GM15510 (cell line): ENCODE results near the gene PDE11A.
A peak's percentile ranks its signal among the peaks of the same experiment; 100 is the strongest.

Experiments
- POLR2A ChIP-seq: IDR thresholded peaks from 3 replicates; pipeline ENCODE4 v1.6.1; 2011; ENCODE audit warnings: borderline replicate concordance; ENCODE audit not compliant: insufficient read length; ENCODE audit errors: extremely low read depth

PDE11A gene

GRCh38 chr2:178072383-178073301, at the start of gene PDE11A:
PDE11A (minus strand) TSS chr2:178072777; CDS start chr2:178072437, 340 bp downstream.
- TF ChIP-seq POLR2A, result no peak

- TF ChIP-seq POLR2A, result no peak
Measured at GRCh38 chr2:178119179-178119922, 46.8 kb upstream of the PDE11A start.

- TF ChIP-seq POLR2A, result no peak
Measured at GRCh38 chr2:178117725-178118124, 45.1 kb upstream of the PDE11A start.

GRCh38 chr2:178115271-178115670, 42.7 kb upstream of the PDE11A start:
- no peak for TF ChIP-seq POLR2A

- no peak for TF ChIP-seq POLR2A
Measured at GRCh38 chr2:178114462-178114861, 41.9 kb upstream of the PDE11A start.

- TF ChIP-seq POLR2A, result peak; percentile 88
Measured at GRCh38 chr2:178112202-178113152, 39.9 kb upstream of the PDE11A start, which contains the start of gene RBM45. RBM45 (plus strand) TSS chr2:178112437; CDS start chr2:178112547, 110 bp downstream.

GRCh38 chr2:178111743-178112142, 39.2 kb upstream of the PDE11A start:
- no peak for TF ChIP-seq POLR2A

GRCh38 chr2:178110681-178111080, 38.1 kb upstream of the PDE11A start:
- no peak for TF ChIP-seq POLR2A

GRCh38 chr2:178109813-178110212, 37.2 kb upstream of the PDE11A start:
- no peak for TF ChIP-seq POLR2A

- no peak for TF ChIP-seq POLR2A
Measured at GRCh38 chr2:178108176-178108575, 35.6 kb upstream of the PDE11A start.

- TF ChIP-seq POLR2A, result no peak
Measured at GRCh38 chr2:178106053-178106452, 33.5 kb upstream of the PDE11A start.

GRCh38 chr2:178105566-178105965, 33.0 kb upstream of the PDE11A start:
- no peak for TF ChIP-seq POLR2A

- TF ChIP-seq POLR2A, result no peak
Measured at GRCh38 chr2:178101321-178102079, 28.9 kb upstream of the PDE11A start.

- no peak for TF ChIP-seq POLR2A
Measured at GRCh38 chr2:178093471-178093870, 20.9 kb upstream of the PDE11A start.
